ENCODE measurements around the gene IL1RAPL1. TPM values are rescaled to one million over a fixed set of nuclear protein-coding genes. Genes with fewer than 3 reads are reported as not detected.

The IL1RAPL1 gene
- total and polyA plus RNA-seq, 2 experiments from 2014 or later = 0.18 to 0.49 TPM

DNA sequence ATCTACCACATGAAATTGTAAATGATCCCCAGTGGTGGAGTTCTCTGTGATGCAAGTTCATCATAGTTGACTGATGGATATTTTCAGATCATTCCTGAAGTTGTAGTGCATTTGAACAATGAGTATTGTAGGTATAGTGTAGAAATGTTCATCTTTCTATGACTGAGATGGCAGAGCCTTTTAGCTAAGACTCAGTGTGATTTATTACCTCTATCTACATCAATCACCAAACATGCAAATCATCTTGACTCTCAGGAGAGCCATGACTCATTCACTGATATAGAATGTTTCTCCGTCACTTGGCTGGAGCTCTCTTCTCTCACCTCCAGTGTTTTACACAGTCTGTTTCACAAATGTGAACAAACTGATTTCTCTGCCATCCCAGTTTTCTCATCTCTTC is 392.6 kb downstream of the IL1RAPL1 start:
- DNase-seq (ENCODE audit: low spot score) = no peak
- no peak for ATAC-seq
- no peaks in the 10 kb centered on the region for H4K20me1 ChIP-seq (replicated peaks; ENCODE audit: insufficient read depth)
- Mint-ChIP-seq H3K27me3 (ENCODE audit: insufficient read depth, low read depth, poor library complexity) (no peaks in the 10 kb centered on the region), H3K4me3 (no peak overlapping the region), H3K27ac (no peak overlapping the region), H3K36me3 (ENCODE audit: low read depth) (no peaks in the 10 kb centered on the region), H3K9me3 (no peaks in the 10 kb centered on the region), H3K4me1 (peaks cover 5% of the 10 kb centered on the region; the same call in 1 of the 3 replicates)
- H3K36me3 ChIP-seq (ENCODE audit: insufficient read depth) = no peaks in the 10 kb centered on the region
- no peaks in the 10 kb centered on the region for H3K27me3 ChIP-seq (ENCODE audit: insufficient read depth)
- no peak overlapping the region for H3K27ac ChIP-seq (ENCODE audit: low read depth)
- TF ChIP-seq JUNB (IDR thresholded peaks at IDR 0.05; ENCODE audit: unreplicated experiment) (no peak), STAT1 (IDR thresholded peaks at IDR 0.05; ENCODE audit: unreplicated experiment) (no peak), EZH2 (IDR thresholded peaks at IDR 0.05; ENCODE audit: low read depth, unreplicated experiment) (no peak), CREB1 (CRISPR knock-in tag; IDR thresholded peaks at IDR 0.05; ENCODE audit: low read depth) (no peak), ZNF114 (CRISPR knock-in tag; IDR thresholded peaks at IDR 0.05) (no peak), EZH2phosphoT487 (IDR thresholded peaks at IDR 0.05; ENCODE audit: unreplicated experiment) (no peak), ZNF331 (CRISPR knock-in tag; IDR thresholded peaks at IDR 0.05; ENCODE audit: low read depth) (no peak), NANOG (IDR thresholded peaks at IDR 0.05; ENCODE audit: borderline replicate concordance) (no peak)
- TF ChIP-seq, protein P1, sequence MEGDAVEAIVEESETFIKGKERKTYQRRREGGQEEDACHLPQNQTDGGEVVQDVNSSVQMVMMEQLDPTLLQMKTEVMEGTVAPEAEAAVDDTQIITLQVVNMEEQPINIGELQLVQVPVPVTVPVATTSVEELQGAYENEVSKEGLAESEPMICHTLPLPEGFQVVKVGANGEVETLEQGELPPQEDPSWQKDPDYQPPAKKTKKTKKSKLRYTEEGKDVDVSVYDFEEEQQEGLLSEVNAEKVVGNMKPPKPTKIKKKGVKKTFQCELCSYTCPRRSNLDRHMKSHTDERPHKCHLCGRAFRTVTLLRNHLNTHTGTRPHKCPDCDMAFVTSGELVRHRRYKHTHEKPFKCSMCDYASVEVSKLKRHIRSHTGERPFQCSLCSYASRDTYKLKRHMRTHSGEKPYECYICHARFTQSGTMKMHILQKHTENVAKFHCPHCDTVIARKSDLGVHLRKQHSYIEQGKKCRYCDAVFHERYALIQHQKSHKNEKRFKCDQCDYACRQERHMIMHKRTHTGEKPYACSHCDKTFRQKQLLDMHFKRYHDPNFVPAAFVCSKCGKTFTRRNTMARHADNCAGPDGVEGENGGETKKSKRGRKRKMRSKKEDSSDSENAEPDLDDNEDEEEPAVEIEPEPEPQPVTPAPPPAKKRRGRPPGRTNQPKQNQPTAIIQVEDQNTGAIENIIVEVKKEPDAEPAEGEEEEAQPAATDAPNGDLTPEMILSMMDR (conservative IDR thresholded peaks at IDR 0.05; ENCODE audit: low read depth in 2 of 2) = no peak
- TF ChIP-seq, protein P2, sequence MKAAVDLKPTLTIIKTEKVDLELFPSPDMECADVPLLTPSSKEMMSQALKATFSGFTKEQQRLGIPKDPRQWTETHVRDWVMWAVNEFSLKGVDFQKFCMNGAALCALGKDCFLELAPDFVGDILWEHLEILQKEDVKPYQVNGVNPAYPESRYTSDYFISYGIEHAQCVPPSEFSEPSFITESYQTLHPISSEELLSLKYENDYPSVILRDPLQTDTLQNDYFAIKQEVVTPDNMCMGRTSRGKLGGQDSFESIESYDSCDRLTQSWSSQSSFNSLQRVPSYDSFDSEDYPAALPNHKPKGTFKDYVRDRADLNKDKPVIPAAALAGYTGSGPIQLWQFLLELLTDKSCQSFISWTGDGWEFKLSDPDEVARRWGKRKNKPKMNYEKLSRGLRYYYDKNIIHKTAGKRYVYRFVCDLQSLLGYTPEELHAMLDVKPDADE (IDR thresholded peaks at IDR 0.05) = no peak
- TF ChIP-seq, protein P3, sequence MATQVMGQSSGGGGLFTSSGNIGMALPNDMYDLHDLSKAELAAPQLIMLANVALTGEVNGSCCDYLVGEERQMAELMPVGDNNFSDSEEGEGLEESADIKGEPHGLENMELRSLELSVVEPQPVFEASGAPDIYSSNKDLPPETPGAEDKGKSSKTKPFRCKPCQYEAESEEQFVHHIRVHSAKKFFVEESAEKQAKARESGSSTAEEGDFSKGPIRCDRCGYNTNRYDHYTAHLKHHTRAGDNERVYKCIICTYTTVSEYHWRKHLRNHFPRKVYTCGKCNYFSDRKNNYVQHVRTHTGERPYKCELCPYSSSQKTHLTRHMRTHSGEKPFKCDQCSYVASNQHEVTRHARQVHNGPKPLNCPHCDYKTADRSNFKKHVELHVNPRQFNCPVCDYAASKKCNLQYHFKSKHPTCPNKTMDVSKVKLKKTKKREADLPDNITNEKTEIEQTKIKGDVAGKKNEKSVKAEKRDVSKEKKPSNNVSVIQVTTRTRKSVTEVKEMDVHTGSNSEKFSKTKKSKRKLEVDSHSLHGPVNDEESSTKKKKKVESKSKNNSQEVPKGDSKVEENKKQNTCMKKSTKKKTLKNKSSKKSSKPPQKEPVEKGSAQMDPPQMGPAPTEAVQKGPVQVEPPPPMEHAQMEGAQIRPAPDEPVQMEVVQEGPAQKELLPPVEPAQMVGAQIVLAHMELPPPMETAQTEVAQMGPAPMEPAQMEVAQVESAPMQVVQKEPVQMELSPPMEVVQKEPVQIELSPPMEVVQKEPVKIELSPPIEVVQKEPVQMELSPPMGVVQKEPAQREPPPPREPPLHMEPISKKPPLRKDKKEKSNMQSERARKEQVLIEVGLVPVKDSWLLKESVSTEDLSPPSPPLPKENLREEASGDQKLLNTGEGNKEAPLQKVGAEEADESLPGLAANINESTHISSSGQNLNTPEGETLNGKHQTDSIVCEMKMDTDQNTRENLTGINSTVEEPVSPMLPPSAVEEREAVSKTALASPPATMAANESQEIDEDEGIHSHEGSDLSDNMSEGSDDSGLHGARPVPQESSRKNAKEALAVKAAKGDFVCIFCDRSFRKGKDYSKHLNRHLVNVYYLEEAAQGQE (IDR thresholded peaks at IDR 0.05; ENCODE audit: unreplicated experiment) = no peak
- H3F3A ChIP-seq (replicated peaks; ENCODE audit: low read depth) = no peaks in the 10 kb centered on the region
- H3K9me2 ChIP-seq (ENCODE audit: insufficient read depth) = no peaks in the 10 kb centered on the region
- no peak overlapping the region for H2AFZ ChIP-seq
- no peak overlapping the region for H3K4me2 ChIP-seq
- no peaks in the 10 kb centered on the region for H3K79me2 ChIP-seq (replicated peaks; ENCODE audit: insufficient read depth)
- H3K4me1 ChIP-seq (ENCODE audit: insufficient read depth) = no peaks in the 10 kb centered on the region
- no peak overlapping the region for H3K4me3 ChIP-seq

All from GM23338 (cell line).